Bone marrow (tissue), 2 donors: Measurements from ENCODE around the gene SEPTIN12.

ENCODE experiments used
- DNase-seq, 2 donors: peaks; one replicate each; lab custom pipeline; 2025; lab: John Stamatoyannopoulos, UW

The SEPTIN12 gene

GRCh38 chr16:4787627-4788482 lies at the start of gene SEPTIN12:
Gene SEPTIN12 (minus strand): TSS chr16:4788345. CDS start chr16:4787645, 700 bp downstream.
- DNase-seq: no peak

- DNase-seq: no peak
These were observed 48.6 kb upstream of the SEPTIN12 start for GRCh38 chr16:4836727-4837126.

- DNase-seq: no peak
These were observed 45.4 kb upstream of the SEPTIN12 start for GRCh38 chr16:4833584-4833983.

- no peak for DNase-seq
These were observed 44.7 kb upstream of the SEPTIN12 start for GRCh38 chr16:4832698-4833343.

GRCh38 chr16:4831616-4832015 lies 43.5 kb upstream of the SEPTIN12 start:
- no peak for DNase-seq

GRCh38 chr16:4830408-4830807 lies 42.3 kb upstream of the SEPTIN12 start:
- DNase-seq: no peak

GRCh38 chr16:4828567-4829321 lies 40.6 kb upstream of the SEPTIN12 start:
- no peak for DNase-seq

GRCh38 chr16:4826980-4827379 lies 38.8 kb upstream of the SEPTIN12 start:
- DNase-seq: no peak

- DNase-seq: no peak
These were observed 38.4 kb upstream of the SEPTIN12 start for GRCh38 chr16:4826526-4826925.

GRCh38 chr16:4825196-4825595 lies 37.1 kb upstream of the SEPTIN12 start:
- no peak for DNase-seq

GRCh38 chr16:4820652-4821051 lies 32.5 kb upstream of the SEPTIN12 start:
- no peak for DNase-seq

- DNase-seq: no peak
These were observed 26.5 kb upstream of the SEPTIN12 start for GRCh38 chr16:4814542-4815173.

GRCh38 chr16:4814046-4814445 lies 25.9 kb upstream of the SEPTIN12 start:
- DNase-seq: no peak

GRCh38 chr16:4813251-4814003 lies 25.3 kb upstream of the SEPTIN12 start:
- no peak for DNase-seq

- DNase-seq: no peak
These were observed 23.6 kb upstream of the SEPTIN12 start for GRCh38 chr16:4811773-4812172.

GRCh38 chr16:4811242-4811641 lies 23.1 kb upstream of the SEPTIN12 start:
- DNase-seq: no peak

GRCh38 chr16:4806280-4806679 lies 18.1 kb upstream of the SEPTIN12 start:
- no peak for DNase-seq

GRCh38 chr16:4805231-4805630 lies 17.1 kb upstream of the SEPTIN12 start:
- DNase-seq: no peak

GRCh38 chr16:4803898-4804762 lies 16.0 kb upstream of the SEPTIN12 start:
- no peak for DNase-seq

GRCh38 chr16:4803401-4803844 lies 15.3 kb upstream of the SEPTIN12 start:
- DNase-seq: no peak
